Stimulated activated CD4-positive, alpha-beta T cell treated with anti-CD3 and anti-CD28 coated beads, TNF-alpha, amount 100 ng/mL, for 48 hours (primary cell): ENCODE data around the gene SLC33A1.
"Not testable (repeated sequence)": the region's sequence is repeated elsewhere in the genome, so short reads cannot be mapped to it uniquely, and the experiment has no call there.

Experiments used
- DNase-seq, 3 donors: peaks; one replicate each; pipeline ENCODE4 v3.0.0-alpha.2; 2020; ENCODE audit warnings: low read depth in 3 of 3

SLC33A1 gene

DNA sequence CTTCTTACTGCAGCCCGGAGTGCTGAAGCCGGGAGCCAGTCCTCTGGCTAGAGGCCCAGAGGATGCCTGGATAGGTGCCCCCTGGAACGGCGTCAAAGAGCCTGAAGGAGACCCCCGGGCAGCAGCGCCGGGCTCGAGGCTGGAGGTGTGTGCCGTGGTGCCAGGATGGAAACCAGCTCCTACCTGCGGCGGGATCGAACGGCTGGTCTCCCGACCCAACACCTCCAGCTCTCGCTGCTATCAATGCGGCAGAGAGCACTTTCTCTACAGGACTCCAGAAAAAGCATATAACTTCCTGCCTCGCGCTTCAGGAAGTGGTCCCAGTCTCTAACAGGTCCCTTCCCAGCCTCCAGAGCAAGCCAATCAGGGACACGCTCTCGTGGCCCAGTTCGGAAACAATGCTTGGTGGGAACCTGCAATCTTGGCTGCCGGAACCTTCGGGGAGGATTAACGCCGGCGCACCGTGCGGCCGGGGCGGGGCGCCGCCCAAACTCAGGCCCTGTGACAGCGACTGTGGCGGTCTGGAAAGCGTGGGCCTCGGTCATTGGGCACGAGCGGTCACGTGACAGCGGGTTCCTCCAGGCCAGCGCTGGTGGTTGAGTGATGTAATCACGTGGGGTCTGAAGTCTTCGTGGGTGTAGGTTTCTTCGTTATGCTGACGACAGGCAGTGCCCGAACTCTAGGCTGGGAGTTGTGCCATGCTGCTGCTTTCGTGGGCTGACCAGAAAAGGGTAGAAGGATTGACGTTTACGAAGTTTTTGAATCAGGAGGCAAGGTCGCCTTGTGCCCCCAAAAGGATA is at the start of gene SLC33A1:
Gene SLC33A1, minus strand, starts transcription at position 287 of the 800 bp plus-strand sequence. CDS start 430 bp downstream, outside the sequence.
- peak; percentile 94 to 98 (median 97) for DNase-seq

DNA sequence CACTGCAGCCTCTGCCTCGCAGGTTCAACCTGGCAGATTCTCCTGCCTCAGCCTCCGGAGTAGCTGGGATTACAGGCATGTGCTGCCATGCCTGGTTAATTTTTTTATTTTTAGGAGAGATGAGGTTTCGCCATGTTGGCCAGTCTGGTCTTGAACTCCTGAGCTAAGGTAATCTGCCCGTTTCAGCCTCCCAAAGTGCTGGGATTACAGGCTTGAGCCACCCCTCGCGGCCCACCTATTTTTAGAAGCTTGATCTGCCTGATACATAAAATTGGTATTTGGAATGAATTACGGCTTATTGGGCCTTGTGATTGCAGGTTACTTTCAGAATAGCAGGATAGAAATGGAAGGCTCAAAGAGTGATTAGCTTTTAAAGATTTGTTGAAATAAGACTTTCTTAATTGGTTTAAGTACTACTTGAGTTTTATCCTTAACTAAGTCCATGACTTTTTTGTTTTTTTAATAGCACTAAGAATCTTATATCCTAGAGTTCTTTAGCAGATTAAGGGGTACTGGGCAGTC is 41.2 kb upstream of the SLC33A1 start:
- DNase-seq: no peak

DNA sequence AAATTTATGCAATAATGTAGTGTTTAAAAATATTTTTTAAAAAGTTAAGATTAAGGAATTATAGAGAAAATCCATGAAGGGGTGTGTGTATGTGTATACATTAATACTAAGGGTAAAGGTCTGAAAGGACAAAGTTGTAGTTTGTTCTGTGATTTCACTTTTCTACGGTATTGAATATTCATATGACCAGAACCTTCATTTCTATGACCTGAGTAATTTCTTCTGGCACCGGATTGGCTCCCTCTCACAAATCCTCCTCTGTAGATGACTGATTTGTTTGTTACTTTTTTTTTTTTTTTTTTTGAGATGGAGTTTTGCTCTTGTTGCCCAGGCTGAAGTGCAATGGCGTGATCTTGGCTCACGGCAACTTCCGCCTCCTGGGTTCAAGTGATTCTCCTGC is 37.1 kb upstream of the SLC33A1 start:
- DNase-seq: no peak

DNA sequence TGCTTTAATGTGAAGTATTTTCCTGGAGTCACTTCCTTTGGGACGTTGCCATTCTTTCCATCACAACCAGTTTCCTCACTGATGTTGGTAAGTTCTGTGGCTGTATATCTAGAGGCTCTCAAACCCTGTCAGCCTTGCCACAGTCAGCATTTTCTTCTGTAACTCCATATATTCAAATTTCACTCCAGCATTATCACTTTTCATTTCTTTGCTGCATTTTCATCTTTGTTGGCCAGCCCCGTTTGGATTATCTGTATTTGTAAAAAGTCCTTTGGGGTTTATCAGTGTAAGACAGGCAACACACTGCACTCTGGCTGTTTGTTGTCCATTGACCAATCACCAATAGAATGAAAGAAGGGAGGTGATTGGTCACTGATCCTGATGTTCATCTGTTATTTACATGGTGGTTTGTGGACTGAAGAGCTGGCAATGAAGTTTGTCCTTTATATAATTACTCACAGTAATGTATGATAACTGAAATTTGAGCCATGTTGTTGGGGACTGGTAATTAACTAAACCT is 36.5 kb upstream of the SLC33A1 start:
- DNase-seq: no peak

DNA sequence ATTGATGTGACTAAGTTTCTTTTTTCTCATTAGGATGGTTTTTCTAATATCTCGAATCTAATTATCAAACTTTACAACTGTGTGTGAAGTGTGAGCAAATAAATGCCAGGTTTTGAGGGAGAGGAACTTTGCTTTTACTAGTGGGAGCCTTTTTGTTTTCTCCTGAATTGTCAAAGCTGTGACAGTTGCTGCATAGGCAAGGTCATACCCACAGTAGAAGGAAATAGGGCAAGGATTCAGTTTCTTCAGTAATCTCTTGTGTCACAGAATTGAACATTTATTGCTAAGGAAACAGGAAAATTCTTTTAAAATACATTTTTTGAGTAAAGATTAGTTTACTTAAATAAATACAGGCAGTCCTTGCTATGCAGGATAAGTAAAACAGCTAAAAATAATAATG is 35.7 kb upstream of the SLC33A1 start:
- DNase-seq: no peak

DNA sequence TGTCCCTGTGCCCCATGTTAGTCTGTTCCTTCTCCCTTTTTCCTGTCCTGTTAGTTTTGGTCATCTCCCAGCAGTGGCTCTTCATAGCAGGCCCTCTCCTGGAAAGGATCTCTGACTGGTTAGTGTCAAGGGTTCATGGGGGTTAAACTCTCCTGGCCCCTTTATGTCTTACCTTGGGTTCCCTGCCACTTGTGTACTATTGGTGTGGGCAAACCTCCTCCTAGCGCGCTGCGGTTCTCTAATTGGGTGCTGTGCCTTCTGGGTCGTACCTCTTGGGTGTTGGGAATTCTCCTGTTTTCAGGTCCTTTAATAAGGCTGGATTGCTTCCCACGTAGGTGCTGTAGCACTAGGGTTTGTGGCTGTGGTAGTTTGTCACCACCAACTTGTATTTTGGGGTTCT is 35.0 kb upstream of the SLC33A1 start:
- no peak for DNase-seq

DNA sequence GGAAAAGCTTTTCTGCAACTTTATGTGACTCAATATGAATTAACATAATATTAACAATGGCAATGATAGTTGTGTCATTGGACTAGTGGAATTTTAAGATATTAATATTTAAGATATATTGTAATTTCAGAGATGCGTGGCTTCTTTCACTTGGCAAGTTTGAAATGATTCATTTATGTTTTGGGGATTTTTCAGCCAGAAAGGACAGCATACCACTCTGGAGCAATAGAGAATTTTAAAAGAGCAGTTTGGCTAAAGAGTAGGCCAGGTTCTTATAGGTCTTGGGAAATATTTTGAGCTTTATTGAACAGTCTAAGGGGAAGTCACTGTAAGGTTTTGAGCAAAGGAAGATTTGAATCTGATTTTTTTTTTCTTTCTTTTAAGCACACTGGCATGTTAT is 32.7 kb upstream of the SLC33A1 start:
- no peak for DNase-seq

DNA sequence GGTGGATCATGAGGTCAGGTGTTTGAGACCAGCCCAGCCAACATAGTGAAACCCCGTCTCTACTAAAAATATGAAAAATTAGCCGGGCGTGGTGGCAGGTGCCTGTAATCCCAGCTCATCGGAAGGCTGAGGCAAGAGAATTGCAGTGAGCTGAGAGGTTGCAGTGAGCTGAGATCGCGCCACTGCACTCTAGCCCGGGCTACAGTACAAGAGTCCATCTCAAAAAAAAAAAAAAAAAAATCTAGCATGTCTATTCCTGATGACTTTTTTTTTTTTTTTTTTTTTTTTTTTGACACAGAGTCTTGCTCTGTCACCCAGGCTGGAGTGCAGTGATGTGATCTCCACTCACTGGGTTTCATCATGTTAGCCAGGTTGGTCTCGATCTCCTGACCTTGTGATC is 32.1 kb upstream of the SLC33A1 start:
- not testable (repeated sequence) for DNase-seq

DNA sequence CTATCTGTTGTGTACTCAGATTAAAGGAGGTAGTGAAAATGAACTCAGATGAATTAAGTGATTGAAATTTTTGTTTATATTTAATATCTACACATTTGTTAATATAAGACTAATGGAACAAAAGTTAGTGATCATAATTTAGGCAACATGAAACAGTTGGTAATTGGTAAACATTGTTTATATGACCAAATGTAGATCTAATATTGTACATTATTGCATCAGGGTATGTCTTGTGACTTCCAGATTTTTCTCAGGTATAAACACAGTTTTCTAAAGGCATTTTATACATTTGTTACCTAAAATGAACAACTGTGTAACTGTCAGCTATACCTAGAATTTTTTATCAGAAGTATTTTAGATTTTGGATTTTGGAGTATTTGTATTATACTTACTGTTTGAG is 31.1 kb upstream of the SLC33A1 start:
- no peak for DNase-seq

DNA sequence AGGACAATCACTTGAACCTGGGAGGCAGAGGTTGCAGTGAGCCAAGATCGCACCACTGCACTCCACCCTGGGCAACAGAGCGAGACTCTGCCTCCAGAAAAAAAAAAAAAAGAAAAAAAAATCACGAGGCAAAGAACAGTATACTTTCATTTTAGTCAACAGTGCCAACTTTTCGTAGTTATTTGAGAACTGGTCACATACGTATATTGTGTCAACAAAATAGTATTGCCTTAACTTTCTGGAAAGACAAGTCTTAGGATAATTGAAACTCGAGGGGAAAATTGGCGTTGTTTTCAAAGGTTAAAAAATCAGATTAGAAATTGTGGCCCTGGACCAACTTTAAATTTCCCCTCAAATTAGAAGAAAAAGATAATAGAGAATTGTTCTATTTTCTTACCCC is 30.1 kb upstream of the SLC33A1 start:
- no peak for DNase-seq

DNA sequence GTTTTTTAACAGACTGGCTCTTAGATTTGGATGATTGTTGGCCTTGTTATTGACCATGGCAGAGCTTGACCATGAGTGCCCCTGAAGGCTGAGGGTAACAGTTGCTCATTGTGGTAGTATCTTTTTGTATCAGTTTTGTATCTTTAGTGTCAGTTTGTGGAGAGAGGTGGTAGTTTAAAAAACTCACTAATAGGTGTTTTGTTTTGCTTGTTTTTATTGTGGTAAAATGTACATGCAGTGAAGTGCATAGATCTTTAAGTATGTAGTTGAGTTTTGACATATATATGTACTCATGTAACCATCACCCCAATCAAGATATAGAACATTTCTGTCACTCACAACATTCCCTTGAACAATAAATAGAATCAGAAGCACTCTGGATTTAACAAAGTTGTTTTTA is 26.1 kb upstream of the SLC33A1 start:
- no peak for DNase-seq

DNA sequence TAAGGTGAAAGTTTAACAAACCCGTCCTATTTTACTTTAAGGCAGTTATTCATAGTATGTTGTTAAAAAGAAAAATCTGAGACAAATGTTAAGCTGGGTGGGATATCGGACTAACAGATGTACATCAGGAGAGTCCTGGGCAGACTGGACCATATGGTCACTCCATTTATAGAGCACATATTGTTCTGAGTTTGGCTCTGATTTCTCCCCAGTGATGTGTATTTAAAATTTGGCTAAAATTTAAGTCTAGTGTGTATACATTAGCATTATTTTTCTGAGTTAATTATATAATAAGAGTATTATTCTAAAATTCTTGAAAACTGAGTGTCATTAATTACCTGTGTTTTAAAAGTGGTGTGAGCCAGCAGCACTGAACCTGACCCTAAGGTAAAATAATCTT is 22.3 kb upstream of the SLC33A1 start:
- no peak for DNase-seq

DNA sequence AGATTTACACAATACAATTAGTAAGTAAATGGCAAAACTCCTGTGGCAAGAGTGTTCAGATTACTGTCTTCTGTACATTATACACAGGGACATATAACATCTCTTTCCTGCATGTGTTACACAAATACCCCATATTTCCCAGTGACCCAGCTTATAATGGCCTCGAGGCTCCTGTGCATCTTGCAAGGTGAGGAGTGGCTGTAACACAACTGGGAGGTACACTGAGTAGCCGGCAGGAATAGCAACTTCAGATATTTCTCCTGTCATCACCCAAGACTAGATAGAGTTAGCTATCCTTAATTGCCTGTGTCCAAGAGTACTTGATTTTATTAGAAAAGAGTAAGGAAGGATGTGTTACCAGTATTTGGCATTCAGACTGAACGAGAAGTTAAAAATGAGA is 21.8 kb upstream of the SLC33A1 start:
- no peak for DNase-seq

DNA sequence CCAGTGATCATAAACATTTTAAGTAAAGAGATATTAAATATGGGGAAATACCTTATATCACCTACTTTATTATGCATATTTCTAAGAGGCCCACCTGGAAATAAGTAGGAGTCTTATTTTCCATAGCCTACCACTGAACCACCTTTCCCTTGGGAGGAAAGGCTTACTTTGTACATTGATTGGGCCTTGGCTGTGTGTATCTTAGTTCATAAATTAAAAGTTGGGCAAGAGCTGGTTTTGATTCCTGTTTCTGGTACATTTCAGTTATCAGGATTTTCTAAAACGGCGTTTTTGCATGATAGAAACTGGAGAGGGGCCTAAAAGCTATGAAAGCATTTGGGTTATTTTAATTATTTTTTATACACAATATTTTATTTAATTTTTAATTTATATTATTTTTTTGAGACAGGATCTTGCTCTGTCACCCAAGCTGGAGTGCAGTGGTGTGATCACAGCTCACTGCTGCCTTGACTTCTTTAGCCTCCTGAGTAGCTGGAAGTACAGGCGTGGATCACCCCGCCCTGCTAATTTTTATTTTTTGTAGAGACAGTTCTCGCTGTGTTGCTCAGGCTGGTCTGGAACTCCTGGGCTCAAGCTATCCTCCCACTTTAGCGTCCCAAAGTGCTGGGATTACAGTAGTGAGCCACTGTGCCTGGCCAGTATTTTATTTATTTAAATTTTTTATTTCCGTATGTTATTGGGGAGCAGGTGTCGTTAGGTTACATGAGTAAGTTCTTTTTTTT is 18.8 kb upstream of the SLC33A1 start:
- no peak for DNase-seq

DNA sequence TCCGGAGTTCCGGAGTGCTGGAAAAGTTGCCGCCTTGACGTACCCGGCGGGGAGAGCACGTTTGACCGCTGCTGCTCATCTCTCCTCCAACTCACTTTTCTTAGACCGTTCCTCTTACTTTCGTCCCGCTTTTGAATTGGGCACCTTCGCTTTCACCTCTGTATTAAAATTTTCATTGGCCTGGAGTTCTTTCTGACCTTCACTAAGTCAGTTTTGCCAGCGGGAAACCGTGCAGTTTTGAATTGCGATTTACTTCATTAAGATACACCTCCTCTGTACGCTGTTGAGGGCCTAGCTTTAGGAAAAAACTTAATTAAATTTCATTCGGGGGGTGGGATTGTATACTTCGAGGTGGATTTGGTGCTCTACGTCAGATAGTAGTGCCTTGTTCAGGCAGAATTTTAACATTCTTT is 17.5 kb upstream of the SLC33A1 start:
- DNase-seq: no peak

DNA sequence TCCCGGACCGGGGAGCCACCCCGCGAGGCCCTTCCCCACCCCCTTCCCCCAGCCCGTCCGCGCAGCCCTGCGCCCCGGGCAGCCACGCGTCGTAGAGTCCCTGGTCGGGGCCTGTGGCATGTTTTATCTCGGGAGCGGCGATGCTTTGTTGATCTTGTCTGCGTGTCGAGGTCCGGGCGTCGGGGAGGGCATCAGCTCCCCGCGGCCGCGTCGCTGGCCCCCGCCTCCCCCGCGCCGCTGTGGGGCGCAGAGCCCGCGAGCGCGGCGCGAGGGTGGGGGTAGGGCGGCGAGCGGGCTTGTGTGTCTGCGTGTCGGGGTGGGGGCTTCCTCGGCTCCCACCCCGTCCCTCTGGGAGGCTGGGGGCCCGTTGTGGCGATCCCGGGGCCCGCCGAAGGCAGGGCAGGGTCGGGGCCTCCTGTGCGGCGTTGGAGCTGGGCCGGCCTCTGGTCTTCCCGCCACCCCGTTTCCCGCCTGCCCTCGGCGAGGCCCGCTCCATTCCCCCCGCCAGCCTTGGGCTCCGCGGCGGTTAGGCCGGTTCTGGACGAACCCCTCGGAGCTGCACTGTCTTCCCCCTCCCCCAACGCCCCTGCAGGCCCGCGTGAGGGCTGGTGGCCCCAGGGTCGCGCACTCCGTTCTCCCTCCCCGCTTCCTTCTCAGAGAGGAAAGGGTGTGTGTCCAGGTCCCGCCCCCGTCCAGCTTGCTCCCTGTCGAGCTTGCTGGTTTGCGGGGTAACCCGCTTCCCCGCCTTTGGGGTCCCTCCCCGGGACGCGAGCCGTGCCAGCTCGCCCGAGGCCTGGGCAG is 16.9 kb upstream of the SLC33A1 start:
- DNase-seq: peak in 2 of 3 donors; percentile 15 to 40

DNA sequence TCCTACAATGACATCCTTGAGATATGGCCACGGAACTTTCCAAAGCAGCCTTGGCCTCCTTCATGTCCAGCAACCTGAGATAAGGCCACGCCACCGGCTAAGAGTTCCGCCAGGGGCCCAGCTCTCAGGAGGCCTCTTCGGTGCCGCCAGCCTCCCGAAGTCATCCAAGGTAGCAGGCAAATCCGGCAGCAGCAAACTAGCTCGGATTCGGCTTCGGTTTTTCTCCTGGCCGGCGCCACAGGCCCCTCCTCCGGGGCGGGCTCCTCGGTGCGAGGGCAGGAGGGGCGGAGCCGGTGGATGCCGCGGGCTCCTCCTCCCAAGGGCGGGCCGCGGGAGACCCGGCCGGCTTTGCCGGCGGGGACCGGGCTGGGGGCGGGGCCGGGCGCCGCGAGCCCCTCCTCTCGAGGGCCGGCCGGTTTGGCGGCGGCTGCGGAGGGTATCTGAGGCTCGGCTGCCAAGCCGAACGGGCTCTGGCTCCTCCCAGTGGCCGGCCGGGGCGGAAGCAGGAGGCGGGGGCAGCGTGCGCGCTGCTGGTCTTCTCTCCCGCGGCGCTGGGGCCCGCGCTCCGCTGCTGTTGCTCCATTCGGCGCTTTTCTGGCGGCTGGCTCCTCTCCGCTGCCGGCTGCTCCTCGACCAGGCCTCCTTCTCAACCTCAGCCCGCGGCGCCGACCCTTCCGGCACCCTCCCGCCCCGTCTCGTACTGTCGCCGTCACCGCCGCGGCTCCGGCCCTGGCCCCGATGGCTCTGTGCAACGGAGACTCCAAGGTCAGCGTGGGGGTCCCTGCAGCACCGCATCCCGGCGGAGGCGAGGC is 16.1 kb upstream of the SLC33A1 start, which contains the start of gene GMPS:
Gene GMPS, plus strand, starts transcription at position 518 of the 812 bp plus-strand sequence. Its CDS starts 221 bp downstream, at position 739.
- DNase-seq: peak; percentile 89 to 94 (median 93)

DNA sequence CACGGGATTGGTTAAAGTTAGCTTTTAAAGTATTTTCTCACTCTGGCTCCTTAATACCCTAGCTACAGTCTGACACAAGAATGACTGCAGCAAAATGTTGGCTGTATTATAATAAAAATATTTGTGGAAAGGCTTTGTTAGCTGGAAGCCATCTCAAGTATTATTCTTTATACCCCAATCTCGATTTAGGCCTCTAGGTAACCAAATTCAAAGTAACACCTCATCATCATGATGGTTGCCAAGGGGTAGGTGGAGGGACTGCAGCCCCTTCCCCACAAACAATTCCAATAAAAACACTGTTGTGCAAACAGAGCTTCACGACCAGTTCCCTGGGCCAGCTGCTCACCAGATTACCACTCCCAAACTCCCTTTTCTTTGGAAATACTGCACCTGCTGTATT is 15.5 kb upstream of the SLC33A1 start:
- no peak for DNase-seq

DNA sequence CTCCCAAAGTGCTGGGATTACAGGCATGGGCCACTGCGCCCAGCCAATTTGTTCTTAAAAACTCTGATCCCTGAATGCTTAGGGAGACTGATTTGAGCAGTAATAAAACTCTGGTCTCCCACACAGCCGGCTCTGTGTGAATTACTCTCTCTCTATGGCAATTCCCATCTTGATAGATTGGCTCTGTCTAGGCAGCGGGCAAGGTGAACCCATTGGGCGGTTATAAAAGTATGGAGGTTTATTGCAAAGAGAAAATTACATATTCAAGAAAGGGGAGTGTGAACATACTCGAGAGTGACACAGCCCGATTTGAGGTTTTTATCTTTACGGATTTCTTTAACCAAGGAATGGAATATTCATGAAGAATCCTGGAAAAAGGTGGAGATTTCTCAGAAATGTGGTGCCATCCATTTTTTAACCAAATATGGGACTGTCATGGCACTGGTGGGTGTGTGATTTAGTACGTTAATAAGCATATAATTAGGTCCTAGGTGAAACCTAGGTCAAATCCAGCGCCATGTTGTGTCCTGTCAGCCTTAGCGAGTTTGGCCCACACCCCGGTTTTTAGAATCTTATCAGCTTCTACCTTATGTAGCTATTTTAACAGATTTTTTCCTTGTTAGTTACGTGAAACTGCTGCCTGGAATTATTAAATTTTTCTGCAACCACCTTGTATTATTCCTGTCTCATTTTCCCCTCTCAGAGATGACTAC is 9.0 kb upstream of the SLC33A1 start:
- DNase-seq: no peak

DNA sequence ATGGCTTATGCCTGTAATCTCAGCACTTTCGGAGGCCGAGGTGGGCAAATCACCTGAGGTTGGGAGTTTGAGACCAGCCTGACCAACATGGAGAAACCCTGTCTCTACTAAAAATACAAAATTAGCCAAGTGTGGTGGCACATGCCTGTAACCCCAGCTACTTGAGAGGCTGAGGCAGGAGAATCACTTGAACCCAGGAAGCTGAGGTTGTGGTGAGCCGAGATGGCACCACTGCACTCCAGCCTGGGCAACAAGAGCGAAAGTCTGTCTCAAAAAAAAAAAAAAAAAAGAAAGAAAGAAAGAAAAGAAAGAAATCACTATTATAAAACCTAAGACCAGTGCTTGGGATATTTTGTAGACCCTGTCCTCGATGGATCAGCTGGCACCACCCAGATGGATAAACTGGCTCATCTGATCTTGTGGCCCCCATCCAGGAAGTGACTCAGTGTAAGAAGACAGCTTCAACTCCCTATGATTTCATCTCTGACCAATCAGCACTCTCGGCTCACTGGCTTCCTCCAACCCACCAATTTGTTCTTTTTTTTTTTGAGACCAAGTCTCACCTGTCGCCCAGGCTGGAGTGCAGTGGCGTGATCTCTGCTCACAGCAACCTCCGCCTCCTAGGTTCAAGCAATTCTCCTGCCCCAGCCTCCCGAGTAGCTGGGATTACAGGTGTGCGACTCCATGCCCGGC is 8.2 kb upstream of the SLC33A1 start:
- peak; percentile 12 to 56 (median 53) for DNase-seq
